SJSA1 (cell line): ENCODE data around the gene JAG2. TPM values are rescaled to one million over a fixed set of nuclear protein-coding genes. Genes with fewer than 3 reads are reported as not detected.

Source experiments
- DNase-seq, 2 experiments: peaks; one replicate each; pipeline ENCODE4 v3.0.0-alpha.2; 2015 to 2020; ENCODE audit warnings: low spot score in 2 of 2, low read depth in 1 of 2
- H3K27ac ChIP-seq: fragments of 250-450 bp; sonication (Bioruptor Pico); 2 replicates; pipeline ENCODE4 v1.5.1; 2020; ENCODE audit warnings: mild to moderate bottlenecking, moderate library complexity
- H3K27me3 ChIP-seq: fragments of 250-450 bp; sonication (Bioruptor Pico); replicated peaks from 2 replicates; pipeline ENCODE4 v1.5.1; 2020; ENCODE audit warnings: mild to moderate bottlenecking, moderate library complexity
- H3K36me3 ChIP-seq: fragments of 250-450 bp; sonication (Bioruptor Pico); 2 replicates; pipeline ENCODE4 v1.5.1; 2020; ENCODE audit warnings: mild to moderate bottlenecking
- H3K4me1 ChIP-seq: fragments of 250-450 bp; sonication (Bioruptor Pico); replicated peaks from 2 replicates; pipeline ENCODE4 v1.6.1; 2021; ENCODE audit warnings: mild to moderate bottlenecking
- H3K4me3 ChIP-seq: fragments of 250-450 bp; sonication (Bioruptor Pico); 2 replicates; pipeline ENCODE4 v1.5.1; 2020; ENCODE audit warnings: mild to moderate bottlenecking
- H3K9me3 ChIP-seq: fragments of 250-450 bp; sonication (Bioruptor Pico); replicated peaks from 2 replicates; pipeline ENCODE4 v1.5.1; 2020; ENCODE audit warnings: mild to moderate bottlenecking
- total RNA-seq: library from RNA; depleted of rRNA; stranded (reverse); fragments of >200 nt; shearing (Covaris generic); gene quantifications from 2 replicates; pipeline ENCODE4 v1.2.3, GENCODE V29; 2014

JAG2 gene
- total RNA-seq, 1 experiment from 2014 or later, result 125 TPM

GRCh38 chr14:105161309-105161708 lies 7.3 kb downstream of the JAG2 start:
- no peak for DNase-seq
- Histone ChIP-seq H3K36me3 (peaks cover 77% of the 10 kb centered on the region), H3K4me1 (peaks cover 39% of the 10 kb centered on the region), H3K9me3 (no peaks in the 10 kb centered on the region), H3K27me3 (no peaks in the 10 kb centered on the region), H3K4me3 (no peak overlapping the region), H3K27ac (no peak overlapping the region)

GRCh38 chr14:105160776-105161175 lies 7.8 kb downstream of the JAG2 start:
- H3K36me3 ChIP-seq, result peaks cover 77% of the 10 kb centered on the region
- no peaks in the 10 kb centered on the region for H3K27me3 ChIP-seq
- no peak overlapping the region for H3K27ac ChIP-seq
- H3K4me3 ChIP-seq, result no peak overlapping the region
- DNase-seq, result no peak
- H3K9me3 ChIP-seq, result no peaks in the 10 kb centered on the region
- H3K4me1 ChIP-seq, result peaks cover 34% of the 10 kb centered on the region

- Histone ChIP-seq H3K4me1 (peaks cover 20% of the 10 kb centered on the region), H3K9me3 (no peaks in the 10 kb centered on the region), H3K27ac (no peak overlapping the region), H3K4me3 (no peak overlapping the region), H3K27me3 (no peaks in the 10 kb centered on the region), H3K36me3 (peaks cover 77% of the 10 kb centered on the region)
- DNase-seq, result no peak
Observed at GRCh38 chr14:105159344-105159743, 9.2 kb downstream of the JAG2 start.

GRCh38 chr14:105158794-105159193 lies 9.8 kb downstream of the JAG2 start:
- Histone ChIP-seq H3K36me3 (peaks cover 78% of the 10 kb centered on the region), H3K27me3 (no peaks in the 10 kb centered on the region), H3K27ac (no peak overlapping the region), H3K4me3 (no peak overlapping the region), H3K4me1 (peaks cover 16% of the 10 kb centered on the region), H3K9me3 (no peaks in the 10 kb centered on the region)
- DNase-seq, result no peak

GRCh38 chr14:105157872-105158271 lies 10.7 kb downstream of the JAG2 start:
- Histone ChIP-seq H3K4me3 (no peak overlapping the region), H3K27me3 (no peaks in the 10 kb centered on the region), H3K4me1 (peaks cover 6% of the 10 kb centered on the region), H3K27ac (no peak overlapping the region), H3K9me3 (no peaks in the 10 kb centered on the region), H3K36me3 (peaks cover 79% of the 10 kb centered on the region)
- DNase-seq, result no peak

GRCh38 chr14:105156414-105157375 lies 11.9 kb downstream of the JAG2 start:
- Histone ChIP-seq H3K27me3 (no peaks in the 10 kb centered on the region), H3K36me3 (peaks cover 80% of the 10 kb centered on the region), H3K4me3 (no peak overlapping the region), H3K27ac (no peak overlapping the region), H3K4me1 (no peaks in the 10 kb centered on the region), H3K9me3 (no peaks in the 10 kb centered on the region)
- no peak for DNase-seq

GRCh38 chr14:105155681-105156413 lies 12.7 kb downstream of the JAG2 start:
- Histone ChIP-seq H3K27me3 (no peaks in the 10 kb centered on the region), H3K4me1 (no peaks in the 10 kb centered on the region), H3K27ac (no peak overlapping the region), H3K36me3 (peaks cover 83% of the 10 kb centered on the region), H3K4me3 (no peak overlapping the region), H3K9me3 (no peaks in the 10 kb centered on the region)
- no peak for DNase-seq

- peaks cover 84% of the 10 kb centered on the region for H3K36me3 ChIP-seq
- H3K4me3 ChIP-seq, result no peak overlapping the region
- DNase-seq, result no peak
- H3K9me3 ChIP-seq, result no peaks in the 10 kb centered on the region
- H3K27ac ChIP-seq, result no peak overlapping the region
- H3K27me3 ChIP-seq, result no peaks in the 10 kb centered on the region
- H3K4me1 ChIP-seq, result no peaks in the 10 kb centered on the region
Observed at GRCh38 chr14:105155071-105155651, 13.4 kb downstream of the JAG2 start.

- Histone ChIP-seq H3K27me3 (no peaks in the 10 kb centered on the region), H3K4me3 (no peak overlapping the region), H3K36me3 (peaks cover 86% of the 10 kb centered on the region), H3K9me3 (no peaks in the 10 kb centered on the region), H3K27ac (no peak overlapping the region), H3K4me1 (no peaks in the 10 kb centered on the region)
- DNase-seq, result no peak
Observed at GRCh38 chr14:105154476-105154871, 14.1 kb downstream of the JAG2 start.

GRCh38 chr14:105153739-105154475 lies 14.7 kb downstream of the JAG2 start:
- Histone ChIP-seq H3K27me3 (no peaks in the 10 kb centered on the region), H3K9me3 (no peaks in the 10 kb centered on the region), H3K27ac (no peak overlapping the region), H3K36me3 (peaks cover 87% of the 10 kb centered on the region), H3K4me1 (no peaks in the 10 kb centered on the region), H3K4me3 (no peak overlapping the region)
- no peak for DNase-seq

GRCh38 chr14:105153331-105153731 lies 15.2 kb downstream of the JAG2 start:
- H3K36me3 ChIP-seq, result peaks cover 89% of the 10 kb centered on the region
- no peak overlapping the region for H3K27ac ChIP-seq
- DNase-seq, result no peak
- no peaks in the 10 kb centered on the region for H3K9me3 ChIP-seq
- H3K4me1 ChIP-seq, result no peaks in the 10 kb centered on the region
- no peaks in the 10 kb centered on the region for H3K27me3 ChIP-seq
- no peak overlapping the region for H3K4me3 ChIP-seq

- Histone ChIP-seq H3K9me3 (no peaks in the 10 kb centered on the region), H3K27ac (no peak overlapping the region)
- no peak for DNase-seq
Observed at GRCh38 chr14:105152794-105153241, 15.8 kb downstream of the JAG2 start.

More at GRCh38 chr14:105152794-105153241, 15.8 kb downstream of the JAG2 start:
- H3K27me3 ChIP-seq, result no peaks in the 10 kb centered on the region
- H3K4me1 ChIP-seq, result no peaks in the 10 kb centered on the region
- H3K4me3 ChIP-seq, result no peak overlapping the region
- H3K36me3 ChIP-seq, result peaks cover 89% of the 10 kb centered on the region
